Astrocyte of the cerebellum (primary cell): Measurements from ENCODE around the gene NRP1.

Experiments
- DNase-seq: peaks from one replicate; pipeline ENCODE4 v3.0.0-alpha.2; 2011; ENCODE audit warnings: low read depth
- H3K4me3 ChIP-seq: 2 replicates; pipeline ENCODE4 v1.5.1; 2011; ENCODE audit warnings: mild to moderate bottlenecking, low read depth, low read length, moderate library complexity
- in situ Hi-C: cut with HindIII; loops from 2 replicates; pipeline ENCODE4 v1.10.0; 2017; ENCODE audit warnings: low sequenced_read_pairs
- TF ChIP-seq, protein P1 (sequence below): IDR thresholded peaks from 2 replicates; pipeline ENCODE4 v1.5.1; 2012; ENCODE audit warnings: low read length, low read depth, moderate library complexity, mild to moderate bottlenecking; ENCODE audit errors: missing control alignments

Gene NRP1

GRCh38 chr10:33247221-33247922 lies 87.1 kb downstream of the NRP1 start:
- no peak overlapping the region for H3K4me3 ChIP-seq
- in situ Hi-C loops, result no loop called here
- DNase-seq, result no peak
- TF ChIP-seq, protein P1, sequence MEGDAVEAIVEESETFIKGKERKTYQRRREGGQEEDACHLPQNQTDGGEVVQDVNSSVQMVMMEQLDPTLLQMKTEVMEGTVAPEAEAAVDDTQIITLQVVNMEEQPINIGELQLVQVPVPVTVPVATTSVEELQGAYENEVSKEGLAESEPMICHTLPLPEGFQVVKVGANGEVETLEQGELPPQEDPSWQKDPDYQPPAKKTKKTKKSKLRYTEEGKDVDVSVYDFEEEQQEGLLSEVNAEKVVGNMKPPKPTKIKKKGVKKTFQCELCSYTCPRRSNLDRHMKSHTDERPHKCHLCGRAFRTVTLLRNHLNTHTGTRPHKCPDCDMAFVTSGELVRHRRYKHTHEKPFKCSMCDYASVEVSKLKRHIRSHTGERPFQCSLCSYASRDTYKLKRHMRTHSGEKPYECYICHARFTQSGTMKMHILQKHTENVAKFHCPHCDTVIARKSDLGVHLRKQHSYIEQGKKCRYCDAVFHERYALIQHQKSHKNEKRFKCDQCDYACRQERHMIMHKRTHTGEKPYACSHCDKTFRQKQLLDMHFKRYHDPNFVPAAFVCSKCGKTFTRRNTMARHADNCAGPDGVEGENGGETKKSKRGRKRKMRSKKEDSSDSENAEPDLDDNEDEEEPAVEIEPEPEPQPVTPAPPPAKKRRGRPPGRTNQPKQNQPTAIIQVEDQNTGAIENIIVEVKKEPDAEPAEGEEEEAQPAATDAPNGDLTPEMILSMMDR, result no peak

- H3K4me3 ChIP-seq, result no peak overlapping the region
- in situ Hi-C loops, result no loop called here
- TF ChIP-seq, protein P1, result no peak
- no peak for DNase-seq
Observed at GRCh38 chr10:33245343-33245742, 89.1 kb downstream of the NRP1 start.

- no peak for DNase-seq
- TF ChIP-seq, protein P1, result no peak
- in situ Hi-C loops, result no loop called here
- no peak overlapping the region for H3K4me3 ChIP-seq
Observed at GRCh38 chr10:33244354-33244967, 90.0 kb downstream of the NRP1 start.

- no peak for DNase-seq
- TF ChIP-seq, protein P1, result no peak
- no peak overlapping the region for H3K4me3 ChIP-seq
- in situ Hi-C loops, result no loop called here
Observed at GRCh38 chr10:33243703-33244102, 90.8 kb downstream of the NRP1 start.

DNA sequence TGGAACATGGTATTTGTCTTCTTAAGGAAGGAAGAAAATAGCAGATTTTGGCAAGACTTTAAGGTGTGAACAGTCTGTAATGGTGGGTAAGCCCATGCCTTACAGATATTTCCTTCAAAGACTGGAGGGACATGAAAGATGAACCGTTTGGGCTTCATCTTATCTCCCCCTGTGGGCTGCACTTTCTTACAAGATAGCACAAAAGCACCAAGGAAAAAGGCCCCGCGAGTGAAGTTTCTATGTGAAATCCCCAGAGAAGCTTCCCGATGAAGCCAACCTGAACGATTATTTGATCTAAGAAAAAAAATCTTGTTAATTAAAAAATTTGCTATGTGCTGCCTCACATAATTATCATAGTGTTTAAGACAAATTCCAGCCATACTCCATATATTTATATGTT lies 91.5 kb downstream of the NRP1 start:
- in situ Hi-C loops, result no loop called here
- TF ChIP-seq, protein P1, result no peak
- no peak overlapping the region for H3K4me3 ChIP-seq
- no peak for DNase-seq

DNA sequence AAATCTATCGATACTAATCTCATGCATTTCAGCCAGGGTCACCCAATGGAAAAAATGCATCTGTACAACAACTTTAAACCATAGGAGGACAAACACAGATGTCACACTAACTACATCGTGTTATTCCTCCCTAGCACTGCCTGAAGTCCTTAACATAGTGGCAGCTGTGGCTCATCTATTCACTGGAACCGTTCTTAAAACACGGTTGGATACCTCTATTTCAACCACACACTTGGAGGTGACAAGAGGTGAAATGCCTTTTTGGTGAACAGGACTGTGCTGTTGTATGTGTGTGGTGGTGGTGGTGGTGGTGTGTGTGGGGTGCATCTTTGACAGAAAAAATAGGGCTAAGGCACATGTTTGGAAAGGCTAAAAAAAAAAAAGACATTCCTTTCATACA lies 93.1 kb downstream of the NRP1 start:
- DNase-seq, result no peak
- TF ChIP-seq, protein P1, result no peak
- H3K4me3 ChIP-seq, result no peak overlapping the region
- in situ Hi-C loops, result no loop called here
